ENCODE measurements around the gene MEGF9. TPM values are rescaled to one million over a fixed set of nuclear protein-coding genes. Genes with fewer than 3 reads are reported as not detected.

The MEGF9 gene
- polyA plus RNA-seq, 1 donor = 6.9 TPM

GRCh38 chr9:120702075-120702474 lies 12.2 kb downstream of the MEGF9 start:
- no peak for DNase-seq

DNA sequence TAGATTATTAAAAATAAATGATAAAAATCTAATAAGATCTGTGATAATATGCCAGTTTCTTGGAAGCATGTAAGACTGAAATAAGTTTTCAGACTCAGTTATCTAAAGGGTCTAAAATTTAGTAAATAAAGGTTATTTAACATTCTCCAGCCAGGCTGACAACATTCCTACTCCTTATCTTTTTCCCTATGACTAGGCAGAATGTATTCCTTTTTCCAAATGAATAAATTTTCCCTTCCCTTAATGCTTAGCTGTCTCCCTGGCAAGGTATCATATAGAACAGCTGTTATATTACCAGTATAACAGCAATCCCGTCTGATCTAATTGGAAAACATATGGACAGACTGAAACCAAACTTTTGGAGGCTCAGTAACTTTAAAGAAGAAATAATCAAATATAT lies 13.0 kb downstream of the MEGF9 start:
- no peak for DNase-seq

GRCh38 chr9:120698766-120699165 lies 15.5 kb downstream of the MEGF9 start:
- no peak for DNase-seq

- DNase-seq = no peak
Observed at GRCh38 chr9:120697448-120697847, 16.8 kb downstream of the MEGF9 start.

GRCh38 chr9:120696551-120697230 lies 17.6 kb downstream of the MEGF9 start:
- no peak for DNase-seq

- no peak for DNase-seq
Observed at GRCh38 chr9:120694559-120694958, 19.7 kb downstream of the MEGF9 start.

DNA sequence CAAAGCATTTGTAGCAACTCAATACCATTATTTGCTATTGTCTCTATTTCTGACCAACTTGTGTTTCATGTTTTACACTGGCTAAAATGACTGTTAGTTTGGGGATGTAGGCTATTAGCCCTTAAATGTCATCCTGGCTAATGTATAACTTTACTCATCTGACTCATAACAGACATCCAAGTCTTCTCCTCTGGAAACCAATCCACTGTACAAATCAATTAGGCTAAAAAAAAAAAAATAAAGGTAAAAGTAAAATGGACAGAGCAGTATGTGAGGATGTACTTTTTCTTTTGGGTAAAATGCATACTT lies 20.6 kb downstream of the MEGF9 start:
- no peak for DNase-seq

DNA sequence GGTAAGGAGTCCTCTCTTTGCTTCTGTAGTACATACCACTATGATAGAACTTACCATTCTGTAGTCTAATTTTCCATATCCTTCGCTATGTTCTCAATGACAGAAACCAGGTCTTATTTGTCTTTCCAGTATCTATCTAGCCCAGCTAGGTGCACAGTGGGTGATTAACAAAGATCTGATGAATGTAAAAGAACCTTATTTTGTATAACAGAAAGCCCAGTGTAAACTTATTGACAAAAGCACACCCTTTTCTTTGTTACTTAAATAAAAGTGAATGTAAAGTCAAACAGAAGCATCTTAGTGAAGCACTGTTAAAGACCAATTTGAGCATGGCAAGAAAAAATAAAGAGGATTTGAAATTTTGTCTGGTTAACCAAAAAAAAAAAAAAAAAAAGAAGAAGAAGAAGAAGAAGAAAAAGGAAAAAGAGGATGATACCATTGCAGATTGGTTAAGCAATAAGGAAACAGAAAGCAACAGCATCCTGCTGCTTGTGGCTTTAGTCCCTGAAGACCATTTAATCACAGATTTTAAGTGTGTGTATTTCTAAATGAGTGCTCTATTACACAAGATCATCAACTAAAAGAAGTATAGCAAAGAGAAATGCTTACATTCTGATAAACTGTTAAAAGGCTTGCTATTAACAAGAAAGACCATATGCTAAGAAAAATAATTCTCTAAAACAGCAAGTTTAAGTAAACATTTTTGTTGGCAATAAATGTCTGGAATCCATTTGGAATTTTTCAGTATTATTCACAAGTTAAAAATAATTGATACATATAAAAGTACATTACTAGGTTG lies 21.2 kb downstream of the MEGF9 start:
- no peak for DNase-seq

DNA sequence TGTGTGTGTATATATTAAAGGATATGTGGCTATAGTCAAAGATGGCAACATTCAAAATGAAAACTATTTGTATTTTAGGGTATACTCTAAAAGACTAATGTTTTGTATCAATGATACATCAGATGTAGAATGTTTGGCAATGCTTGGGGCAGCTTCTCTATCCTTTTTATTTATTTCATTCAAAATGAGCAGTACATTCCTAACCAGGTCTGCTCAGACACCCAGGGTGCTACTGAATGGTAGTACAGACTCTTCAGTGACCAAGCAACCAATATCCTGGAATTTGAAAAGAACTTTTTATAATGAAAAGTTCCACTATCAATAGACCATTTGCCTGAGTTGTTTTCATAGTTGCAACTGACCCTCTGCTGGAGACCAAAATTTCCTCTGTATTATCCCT lies 23.9 kb downstream of the MEGF9 start:
- no peak for DNase-seq

- DNase-seq = no peak
Observed at GRCh38 chr9:120689860-120690259, 24.4 kb downstream of the MEGF9 start.

DNA sequence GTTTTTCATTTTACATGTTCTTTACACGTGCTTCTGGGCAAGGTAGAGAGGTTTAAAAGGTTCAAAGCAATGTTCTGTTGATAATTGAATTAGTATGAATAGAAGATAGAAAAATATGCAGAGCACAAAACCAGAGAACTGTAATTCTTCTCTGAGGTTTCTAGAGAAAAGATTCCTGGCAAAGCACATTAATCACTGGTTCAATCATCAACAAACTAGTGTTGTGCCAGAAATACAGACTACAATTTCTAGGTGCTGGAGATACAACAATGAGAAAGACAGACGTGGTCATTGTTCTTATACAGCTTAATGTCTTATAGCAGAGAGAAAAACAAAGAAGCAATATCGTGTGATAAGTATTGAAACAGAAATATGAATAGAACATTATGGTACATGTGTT lies 25.5 kb downstream of the MEGF9 start:
- no peak for DNase-seq

GRCh38 chr9:120683150-120683549 lies 31.1 kb downstream of the MEGF9 start:
- no peak for DNase-seq

DNA sequence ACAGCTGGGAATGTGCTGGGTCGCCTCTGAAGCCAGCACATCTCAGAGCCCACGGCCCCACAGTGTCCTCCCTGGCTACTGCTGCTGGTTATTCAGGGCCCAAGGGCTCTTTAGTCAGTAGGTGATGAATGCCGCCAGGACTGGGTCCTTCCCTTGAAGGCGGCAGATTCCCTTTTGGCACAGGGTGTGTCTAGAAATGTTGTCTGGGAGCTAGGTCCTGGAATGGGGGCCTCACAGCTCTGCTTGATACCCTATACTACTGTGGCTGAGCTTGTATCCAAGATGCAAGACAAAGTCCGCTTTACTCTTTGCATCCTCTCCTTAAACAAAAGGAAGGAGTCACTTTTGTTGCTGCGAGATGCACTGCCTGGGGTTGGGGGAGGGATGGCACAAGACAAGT lies 33.1 kb downstream of the MEGF9 start:
- DNase-seq = no peak

- no peak for DNase-seq
Observed at GRCh38 chr9:120680579-120680978, 33.7 kb downstream of the MEGF9 start.

DNA sequence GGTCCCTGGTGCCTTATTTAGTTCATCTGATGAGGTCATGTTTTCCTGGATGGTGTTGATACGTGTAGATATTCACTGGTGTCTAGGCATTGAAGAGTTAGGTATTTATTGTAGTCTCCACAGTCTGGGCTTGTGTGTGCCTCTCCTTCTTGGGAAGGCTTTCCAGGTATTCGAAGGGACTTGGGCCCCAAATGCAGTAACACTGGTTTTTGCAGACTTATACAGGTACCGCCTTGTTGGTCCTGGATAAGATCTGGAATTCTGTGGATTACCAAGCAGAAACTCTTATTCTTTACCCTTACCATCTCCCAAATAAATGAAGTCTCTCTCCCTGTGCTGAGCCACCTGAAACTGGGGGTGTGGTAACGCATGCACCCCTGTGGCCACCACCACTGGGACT lies 34.1 kb downstream of the MEGF9 start:
- DNase-seq = no peak

- DNase-seq = no peak
Observed at GRCh38 chr9:120677965-120678364, 36.3 kb downstream of the MEGF9 start.

GRCh38 chr9:120676767-120677402 lies 37.4 kb downstream of the MEGF9 start:
- DNase-seq = no peak

DNA sequence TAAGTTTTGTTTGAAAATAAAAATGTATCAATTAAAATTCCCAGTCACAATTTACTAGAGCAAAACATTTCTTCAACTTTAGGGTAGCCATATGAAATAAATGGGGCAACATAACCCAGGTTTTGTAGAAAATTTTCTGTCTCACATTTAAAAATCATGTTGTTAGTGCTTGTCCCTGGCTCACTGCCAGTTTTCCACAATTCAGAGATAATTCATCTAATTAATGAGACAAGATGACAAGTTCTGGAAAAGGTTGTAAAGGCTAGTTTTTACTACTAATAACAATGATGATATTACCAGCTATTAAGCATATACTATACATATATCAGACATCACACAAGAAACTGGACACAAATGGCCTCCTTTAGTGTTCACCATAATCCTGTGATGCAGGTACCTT lies 45.9 kb downstream of the MEGF9 start:
- no peak for DNase-seq

DNA sequence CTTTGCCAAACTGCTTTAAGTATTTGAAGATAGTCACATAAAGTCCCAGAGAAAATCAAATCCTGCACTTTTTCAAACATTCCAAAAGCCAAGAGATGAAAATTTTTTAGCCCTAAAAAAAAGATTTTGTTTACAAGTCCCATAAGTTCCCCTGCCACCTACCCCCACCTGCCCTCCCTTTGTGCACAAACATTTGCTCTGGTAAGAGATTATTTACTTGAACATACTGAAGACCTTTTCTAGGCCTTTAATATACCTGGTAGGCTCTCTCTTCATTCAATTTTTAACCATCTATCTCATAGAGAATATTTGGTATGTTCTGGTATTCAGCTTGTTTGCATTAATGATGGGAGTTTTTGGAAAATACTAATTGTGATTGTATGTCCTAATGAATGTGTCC lies 50.3 kb downstream of the MEGF9 start:
- no peak for DNase-seq

GRCh38 chr9:120663380-120663779 lies 50.9 kb downstream of the MEGF9 start:
- no peak for DNase-seq

DNA sequence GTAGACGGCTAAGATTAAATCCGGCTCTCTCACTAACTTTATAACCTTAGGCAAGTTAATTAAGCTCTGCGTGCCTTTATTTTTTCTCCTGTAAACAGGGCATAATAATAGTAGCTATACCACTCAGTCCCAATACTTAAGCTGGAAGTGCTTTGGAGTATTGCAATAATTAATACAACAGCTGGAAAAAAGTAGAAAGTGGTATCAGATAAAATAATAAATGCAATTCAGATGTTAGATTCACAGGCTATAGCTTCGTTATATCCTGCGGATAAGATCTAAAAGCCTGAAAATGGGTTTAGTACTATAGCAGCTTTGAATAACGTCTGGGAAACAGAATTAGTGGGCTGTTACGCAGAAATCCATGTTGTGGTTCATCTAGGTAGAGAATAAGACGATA lies 51.8 kb downstream of the MEGF9 start:
- DNase-seq = no peak

DNA sequence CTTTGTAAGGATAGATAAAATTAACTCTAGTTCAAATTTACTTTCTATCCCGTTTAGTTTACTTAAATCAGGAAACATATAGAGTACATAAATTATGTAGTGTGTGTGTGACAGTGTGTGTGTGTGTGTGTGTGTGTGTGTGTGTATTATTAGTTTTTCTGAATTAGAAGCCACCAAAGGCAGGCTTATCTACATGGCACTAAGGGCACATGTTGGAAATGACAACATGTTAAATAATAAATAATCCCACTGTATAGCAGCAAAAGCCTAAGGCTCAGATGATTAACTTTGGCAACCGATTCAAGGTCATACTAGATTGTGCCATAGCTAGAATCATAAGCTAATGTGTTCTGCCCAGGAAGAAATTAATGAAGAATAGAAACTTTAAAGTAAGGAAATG lies 54.6 kb downstream of the MEGF9 start:
- no peak for DNase-seq

GRCh38 chr9:120659209-120659608 lies 55.1 kb downstream of the MEGF9 start:
- no peak for DNase-seq

DNA sequence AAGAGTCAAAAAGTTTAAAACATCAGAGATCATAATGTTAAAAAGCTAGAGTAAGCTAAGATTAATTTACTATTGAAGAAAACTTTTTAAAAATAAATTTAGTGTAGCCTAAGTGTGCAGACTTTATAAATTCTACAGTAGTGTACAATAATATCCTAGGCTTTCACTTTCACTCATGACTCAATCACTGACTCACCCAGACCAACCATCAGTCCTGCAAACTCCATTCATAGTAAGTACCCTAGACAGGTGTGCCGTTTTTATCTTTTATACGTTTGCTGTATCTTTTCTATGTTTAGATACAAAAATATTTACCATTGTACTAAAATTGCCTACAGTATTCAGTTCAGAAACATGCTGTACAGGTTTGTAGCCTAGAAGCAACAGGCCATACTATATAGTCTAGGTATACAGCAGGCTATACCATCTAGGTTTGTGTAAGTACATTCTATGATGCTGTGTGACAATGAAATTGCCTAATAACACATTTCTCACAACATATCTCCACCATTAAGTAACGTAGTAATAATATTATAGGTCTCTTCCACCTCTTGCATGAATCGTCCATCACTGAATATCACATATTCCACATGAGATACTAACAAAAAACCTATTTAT lies 59.2 kb downstream of the MEGF9 start:
- no peak for DNase-seq
